Measurements from ENCODE around the gene IGSF9. TPM values are rescaled to one million over a fixed set of nuclear protein-coding genes. Genes with fewer than 3 reads are reported as not detected.

Gene IGSF9
- total and polyA plus RNA-seq, 10 of the 15 experiments (the other 5 are each of a cell fraction or from before 2014, with no cell fraction given): 0.04 to 0.07 TPM; not detected in 8

GRCh38 chr1:159935719-159936272 is 9.6 kb downstream of the IGSF9 start:
- POLR2A ChIA-PET: interaction anchor here (3.9 kb wide), 1 partner anchor 13 kb away, joined by 23 read pairs; the partner anchor contains the start of gene TAGLN2
- TF ChIP-seq SPI1 (IDR thresholded peaks at IDR 0.05; ENCODE audit: borderline replicate concordance, insufficient read depth, low read depth, low read length) (peak; percentile 72; the same call in 1 of the 2 replicates), TARDBP (IDR thresholded peaks at IDR 0.05; ENCODE audit: borderline replicate concordance) (no peak), ZBTB11 (CRISPR knock-in tag; IDR thresholded peaks at IDR 0.05) (no peak), IKZF2 (IDR thresholded peaks at IDR 0.05) (peak in 1 of 2 experiments; percentile 48; a peak in 1 of 4 replicates), CREM (IDR thresholded peaks at IDR 0.05; ENCODE audit: low read depth) (no peak), MEF2B (IDR thresholded peaks at IDR 0.05; ENCODE audit: partially characterized antibody, poor library complexity, severe bottlenecking) (no peak), MEF2A (IDR thresholded peaks at IDR 0.05; ENCODE audit: insufficient read depth, low read depth, low read length) (no peak), HDAC2 (IDR thresholded peaks at IDR 0.05) (no peak), ATF3 (IDR thresholded peaks at IDR 0.05; ENCODE audit: borderline replicate concordance, extremely low read depth, low read depth, low read length) (no peak), CUX1 (IDR thresholded peaks at IDR 0.05; ENCODE audit: insufficient replicate concordance, low read depth, low read length) (no peak), BCL11A (IDR thresholded peaks at IDR 0.05; ENCODE audit: low read depth, low read length) (no peak), YBX1 (IDR thresholded peaks at IDR 0.05) (no peak)

More at GRCh38 chr1:159935719-159936272, 9.6 kb downstream of the IGSF9 start:
- H3K9ac ChIP-seq (ENCODE audit: control insufficient read depth, insufficient read depth, low read length): no peak overlapping the region
- no peak for DNase-seq (ENCODE audit: low read depth, low spot score)
- FAIRE-seq: no peak
- H3K4me1 ChIP-seq (ENCODE audit: control insufficient read depth, insufficient read depth, low read length): peaks cover 23% of the 10 kb centered on the region
- intact Hi-C loops (cut with micrococcal nuclease; ENCODE audit: unreplicated experiment): loop anchor here (1.0 to 2.0 kb wide), 2 partner anchors 71 to 149 kb away; no protein-coding TSS in a partner anchor
- 27% methylated on average over 4 of the region's 4 CpGs for WGBS (ENCODE audit: insufficient coverage, insufficient replicate concordance, low lambda C conversion rate, missing lambda C conversion rate)
- BruUV-seq (replicated peaks): no TSS peak
- no peaks in the 10 kb centered on the region for H3K79me2 ChIP-seq (ENCODE audit: control insufficient read depth, insufficient read depth, low read length)
- no peaks in the 10 kb centered on the region for H3K9me3 ChIP-seq (replicated peaks; ENCODE audit: control insufficient read depth, insufficient read depth, low read length)
- no peaks in the 10 kb centered on the region for H4K20me1 ChIP-seq (ENCODE audit: control insufficient read depth, insufficient read depth)
- ATAC-seq: peak; percentile 13; the same call in 2 of the 3 replicates
- SMC1A ChIA-PET (ENCODE audit: uncharacterized antibody, unreplicated experiment): interaction anchor here (1.3 to 9.2 kb wide), 4 partner anchors 35 to 71 kb away, joined by 4 to 122 read pairs (median 5); no protein-coding TSS in a partner anchor
- H3K27me3 ChIP-seq (replicated peaks in 1 of 2; ENCODE audit: control insufficient read depth in 2 of 2, insufficient read depth in 2 of 2, low read length in 1 of 2): 0 out of 4 replicates have a peak, but pooled peaks cover 0 to 2% of the 10 kb centered on the region in 2 experiments
- RAD21 ChIA-PET (ENCODE audit: unreplicated experiment): interaction anchor here (0.8 to 12.4 kb wide), 5 partner anchors 14 to 72 kb away, joined by 3 to 113 read pairs (median 6); no protein-coding TSS in a partner anchor
- CTCF ChIA-PET: interaction anchor here (0.6 to 22.4 kb wide), 11 partner anchors 11 to 142 kb away, joined by 3 to 422 read pairs (median 3); partner anchors contain the start of gene TAGLN2
- H2AFZ ChIP-seq (ENCODE audit: control insufficient read depth, low read depth, low read length): no peak overlapping the region
- H3K4me3 ChIP-seq: no peak overlapping the region
- no peak overlapping the region for H3K4me2 ChIP-seq (ENCODE audit: control insufficient read depth, insufficient read depth)
- in situ Hi-C loops (cut with MboI): loop anchor here (5.0 kb wide), 1 partner anchor 72 kb away; no protein-coding TSS in a partner anchor
- no peaks in the 10 kb centered on the region for H3K36me3 ChIP-seq (ENCODE audit: control insufficient read depth in 2 of 2, insufficient read depth in 2 of 2, low read length in 1 of 2)
- no peak overlapping the region for H3K27ac ChIP-seq (ENCODE audit: control insufficient read depth, insufficient read depth)
